HUDEP-2 (cell line): ENCODE results near the gene TNNI3K.

Source experiments
- DNase-seq, 76 experiments: peaks; one replicate each; lab custom pipeline; 2025; ENCODE audit not compliant: unreplicated experiment in 76 of 76; lab: John Stamatoyannopoulos, UW

The TNNI3K gene

DNA sequence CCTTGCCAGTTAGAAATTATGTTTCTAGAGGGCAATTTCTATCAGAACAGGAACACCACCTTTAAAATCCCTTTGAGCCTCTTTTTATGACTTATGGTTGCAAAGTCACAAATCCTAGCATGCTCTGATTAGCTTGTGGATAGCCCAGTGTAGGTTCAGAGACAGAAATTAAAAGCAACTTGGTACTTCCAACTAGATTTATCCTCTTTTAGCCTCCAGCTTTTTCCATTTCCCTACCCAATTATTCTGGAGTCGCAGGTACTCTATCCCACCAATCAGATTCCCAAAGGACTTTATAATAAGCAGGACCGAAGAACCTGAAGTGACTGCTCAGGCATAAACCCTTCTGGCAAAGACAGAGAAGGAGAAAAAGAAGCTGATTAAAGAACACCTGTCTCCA, 310.6 kb downstream of the TNNI3K start:
- no peak for DNase-seq

DNA sequence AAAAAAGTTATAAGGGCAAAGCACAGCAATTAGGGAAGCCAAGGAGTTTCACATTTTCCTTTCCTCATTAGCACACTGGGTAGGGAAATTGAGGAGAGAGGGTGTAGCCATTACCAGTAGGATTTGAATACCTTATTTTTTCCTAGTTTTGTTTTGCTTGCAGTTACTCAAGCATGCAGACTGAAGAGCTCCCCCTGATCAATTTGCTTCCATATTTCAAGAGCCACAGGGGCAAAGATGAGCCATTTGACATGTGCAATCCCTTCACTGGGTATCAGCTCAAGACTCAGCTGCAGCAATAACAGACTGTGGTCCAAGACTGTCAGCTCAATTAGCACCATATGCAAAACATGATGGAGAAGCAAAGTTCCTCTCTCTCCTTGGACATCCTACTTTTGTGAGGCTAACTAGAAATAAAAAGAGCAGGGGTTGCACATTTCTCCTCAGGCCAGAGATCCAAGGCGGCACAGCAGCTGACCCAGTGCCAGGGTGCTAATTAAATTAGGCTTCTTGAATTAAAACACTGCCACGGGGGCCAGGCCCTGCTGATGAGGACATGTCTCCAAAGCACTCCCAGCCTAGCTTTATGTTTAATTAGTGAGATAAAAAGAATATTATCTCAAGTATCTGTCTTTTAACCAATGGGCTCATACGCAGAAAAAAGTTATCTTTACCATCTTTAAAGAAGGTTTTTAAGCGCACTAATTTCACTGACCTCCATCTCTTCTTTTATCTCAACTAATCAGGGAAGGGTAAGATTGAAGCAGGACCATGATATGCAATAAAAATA, 314.0 kb downstream of the TNNI3K start:
- no peak for DNase-seq

DNA sequence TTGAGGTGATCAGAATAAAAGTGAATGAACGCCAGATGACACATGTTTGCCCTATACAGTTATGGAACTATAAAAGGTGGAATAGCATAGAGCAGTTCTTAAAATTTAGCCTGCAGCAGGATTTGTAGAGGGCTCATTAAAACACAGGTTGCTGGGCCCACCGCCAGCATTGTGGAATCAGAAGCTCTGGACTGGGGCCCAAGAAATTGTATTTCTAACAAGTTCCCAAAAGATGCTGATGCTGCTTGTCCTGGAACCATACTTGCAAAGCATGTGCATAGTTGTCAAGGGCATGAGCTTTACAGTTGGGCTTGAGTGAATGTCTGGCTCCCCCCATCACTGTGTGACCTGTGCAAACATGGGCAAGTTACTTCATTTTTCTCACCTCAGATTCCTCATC, 314.7 kb downstream of the TNNI3K start:
- no peak for DNase-seq

DNA sequence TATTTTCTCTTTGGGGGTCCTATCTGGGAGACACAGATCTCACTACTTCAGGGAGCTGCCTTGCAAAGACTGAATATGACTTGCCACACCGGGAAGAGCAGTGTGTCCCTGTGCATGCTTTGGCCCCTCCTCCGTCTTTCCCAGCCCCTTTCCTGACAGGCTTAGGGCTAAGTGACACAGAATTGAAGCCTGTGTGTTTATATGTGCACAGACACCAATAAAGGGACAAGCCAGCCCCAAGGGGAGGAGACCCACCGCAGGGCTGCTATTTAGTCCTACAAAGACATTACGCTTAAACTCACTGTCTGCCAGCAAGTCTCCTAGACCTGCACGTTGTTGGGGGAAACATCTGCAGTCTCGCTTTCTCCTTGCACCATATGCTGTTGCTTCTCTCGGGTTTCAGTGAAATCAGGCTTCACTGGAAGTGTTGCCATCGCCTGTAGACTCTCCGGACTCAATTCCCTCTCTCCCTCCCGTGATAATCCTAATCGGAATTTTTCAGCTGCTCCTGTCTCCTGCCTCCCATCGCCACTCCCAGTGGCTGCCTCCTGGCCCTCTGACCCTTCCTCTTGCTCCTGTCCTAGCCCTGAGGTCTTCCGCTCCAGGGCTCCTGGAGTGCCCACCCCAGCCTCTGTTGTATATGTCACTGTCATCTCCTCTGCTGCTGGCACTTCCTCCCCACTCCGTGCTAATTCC, 335.8 kb downstream of the TNNI3K start:
- no peak for DNase-seq

DNA sequence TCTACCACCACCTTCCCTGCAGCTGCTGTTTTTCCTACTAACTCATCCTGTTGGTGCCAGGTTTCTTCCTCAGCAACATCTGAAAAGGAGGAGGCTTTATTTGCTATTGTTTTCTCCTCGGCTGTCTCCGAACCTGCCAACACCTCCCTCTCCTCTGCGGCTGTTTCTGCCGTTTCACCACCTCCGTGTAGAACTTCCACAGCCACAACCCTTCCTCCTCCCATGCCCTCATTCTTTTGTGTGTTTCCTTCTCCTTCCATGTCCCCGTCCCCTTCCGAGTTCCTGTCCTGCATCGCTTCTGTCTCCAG, 336.3 kb downstream of the TNNI3K start:
- DNase-seq = no peak

DNA sequence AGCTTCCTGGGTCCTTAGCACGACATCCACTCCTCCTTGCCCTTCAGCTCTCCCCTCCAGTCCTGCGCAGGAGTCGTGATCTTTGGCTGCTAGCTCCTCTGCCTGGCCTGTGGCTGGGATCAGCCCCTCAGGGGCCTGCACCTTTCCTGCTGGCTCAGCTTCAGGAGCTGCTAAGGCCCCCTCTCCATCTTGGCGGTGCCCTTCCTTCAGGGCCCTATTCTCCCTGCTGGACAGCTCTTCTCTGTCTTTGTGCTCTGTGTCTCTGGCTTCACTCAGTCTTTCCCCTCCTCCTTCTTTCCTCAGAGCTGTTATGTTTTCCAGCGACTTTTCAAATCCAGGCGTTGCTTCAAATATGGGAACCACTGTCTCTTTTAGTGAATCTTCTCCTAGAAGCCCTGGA, 336.7 kb downstream of the TNNI3K start:
- DNase-seq = no peak

DNA sequence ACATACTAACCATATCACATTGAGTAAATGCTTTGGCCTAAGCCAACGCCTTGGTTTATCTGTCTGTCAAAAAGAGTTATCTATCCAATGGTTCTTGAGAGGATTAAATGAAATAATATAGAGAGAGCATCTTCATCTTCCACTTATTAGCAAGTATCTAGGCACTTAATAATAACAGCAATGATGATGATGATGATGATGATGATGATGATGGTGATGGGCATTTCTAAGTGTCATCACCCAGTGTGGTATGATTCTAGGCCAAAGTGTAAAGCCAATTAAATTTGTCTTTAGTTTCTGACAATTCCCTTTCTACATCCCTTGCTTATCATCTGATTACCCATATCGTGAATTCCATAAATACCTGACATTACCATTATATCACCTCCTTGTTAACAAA, 342.9 kb downstream of the TNNI3K start:
- DNase-seq = no peak

DNA sequence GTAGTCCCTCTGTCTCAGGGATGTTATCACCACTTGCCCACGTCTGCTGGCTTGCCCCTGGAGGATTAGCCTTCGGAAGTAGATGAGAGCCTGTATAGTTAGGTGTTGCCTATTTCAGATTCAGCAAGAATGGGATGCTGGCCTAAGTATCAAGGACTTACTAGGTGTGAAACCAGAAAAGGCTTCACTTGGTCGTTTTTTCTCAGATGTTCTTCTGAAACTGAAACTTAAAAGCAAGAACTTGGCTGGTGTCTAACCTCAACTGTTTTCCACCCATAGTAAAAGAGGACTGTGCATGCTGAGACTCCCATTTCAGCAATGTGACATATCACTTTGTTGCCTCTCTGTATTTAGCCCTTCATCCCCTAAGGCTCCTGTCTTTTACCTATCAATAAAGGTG, 344.2 kb downstream of the TNNI3K start:
- no peak for DNase-seq

DNA sequence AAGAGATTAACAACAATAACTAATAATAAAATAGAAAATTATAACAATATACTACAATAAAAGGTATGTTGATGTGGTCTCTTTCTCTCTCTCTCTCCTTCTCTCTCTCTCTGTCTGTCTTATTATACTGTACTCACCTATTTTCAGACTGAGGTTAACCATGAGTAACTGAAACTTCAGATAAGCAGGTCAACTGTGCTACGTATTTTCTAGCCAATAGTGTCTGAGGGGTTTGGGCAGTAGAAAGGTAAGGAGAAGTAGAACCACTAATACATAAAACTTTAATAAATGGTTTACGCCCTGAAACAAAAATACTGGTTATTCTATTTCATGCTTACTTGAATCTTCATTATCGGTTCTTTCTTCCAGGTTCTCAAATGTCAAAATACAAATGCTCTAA, 348.2 kb downstream of the TNNI3K start:
- DNase-seq = no peak

DNA sequence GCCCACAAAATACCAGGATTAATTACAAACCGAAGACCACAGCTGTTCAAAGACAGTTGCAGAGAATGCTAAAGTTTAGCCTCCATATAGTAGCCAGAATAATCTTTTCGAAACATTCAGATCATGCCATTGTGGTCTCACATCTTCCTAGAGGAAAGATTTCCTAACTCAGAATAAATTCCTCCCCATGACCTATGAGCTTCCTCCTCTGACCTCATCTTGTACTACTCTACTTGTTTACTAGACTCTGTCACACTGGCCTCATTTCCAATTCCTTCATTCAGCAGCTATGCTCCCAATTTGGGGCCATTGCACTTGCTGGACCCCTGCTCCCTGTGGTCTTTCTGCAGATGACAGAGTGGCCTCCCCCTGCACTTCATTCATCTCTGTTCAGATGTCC, 349.0 kb downstream of the TNNI3K start:
- DNase-seq = no peak

DNA sequence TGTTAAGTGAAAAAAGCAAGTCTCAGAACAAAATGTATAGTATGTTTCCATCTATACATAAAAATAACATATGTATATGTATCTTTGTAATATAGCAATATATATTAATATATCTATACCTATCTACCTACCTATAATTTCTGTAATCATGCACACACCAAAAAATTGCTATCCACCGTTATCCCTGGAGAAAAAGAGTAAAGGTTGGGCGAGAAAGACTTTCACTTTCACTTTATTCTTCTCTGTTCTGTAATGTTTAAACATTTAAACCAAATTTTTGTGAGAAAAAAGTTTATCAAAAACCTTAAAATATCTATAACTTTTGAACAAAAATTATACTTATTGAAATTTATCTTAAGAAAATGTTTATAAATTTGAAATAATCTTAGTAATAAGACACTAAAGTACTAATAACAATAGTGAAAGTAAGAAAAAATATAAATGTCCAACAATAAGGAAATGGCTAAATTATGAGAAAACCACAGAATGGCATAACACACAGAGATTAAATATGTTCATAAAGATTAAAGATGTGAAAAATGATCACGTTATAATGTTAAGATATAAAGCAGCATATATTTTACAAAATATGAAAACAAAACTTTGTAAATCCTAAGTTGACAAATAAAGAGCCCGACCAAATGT, 351.2 kb downstream of the TNNI3K start:
- no peak for DNase-seq

DNA sequence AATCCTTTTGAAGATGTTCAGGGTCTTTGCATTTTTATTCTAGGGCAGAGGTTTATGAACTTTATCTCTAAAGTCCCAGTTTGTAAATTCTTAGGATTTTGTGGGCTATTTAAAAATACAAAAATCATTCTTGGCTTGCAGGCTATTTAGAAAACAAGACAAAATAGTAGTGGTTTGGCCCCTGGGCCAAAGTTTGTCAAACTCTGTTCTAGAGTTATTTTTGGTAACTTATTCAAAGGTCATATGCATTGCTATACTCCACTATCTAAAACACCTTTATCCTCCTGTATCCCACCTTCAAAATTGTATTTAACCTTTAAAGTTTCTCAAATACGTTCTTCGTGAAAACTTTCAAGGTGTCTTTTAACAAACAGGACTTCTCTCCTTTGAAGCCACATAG, 352.7 kb downstream of the TNNI3K start:
- DNase-seq = no peak

DNA sequence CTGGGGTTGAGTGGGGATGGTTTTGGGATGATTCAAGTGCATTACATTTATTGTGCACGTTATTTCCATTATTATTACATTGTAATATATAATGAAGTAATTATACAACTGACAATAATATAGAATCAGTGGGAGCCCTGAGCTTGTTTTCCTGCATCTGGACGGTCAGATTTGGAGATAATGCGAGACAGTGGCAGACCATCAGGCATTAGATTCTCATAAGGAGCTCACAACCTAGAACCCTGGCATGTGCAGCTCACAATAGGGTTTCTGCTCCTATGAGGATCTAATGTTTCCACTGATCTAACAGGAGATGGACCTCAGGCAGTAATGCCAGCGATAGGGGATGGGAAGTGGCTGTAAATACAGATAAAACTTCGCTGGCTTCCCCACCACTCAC, 355.1 kb downstream of the TNNI3K start:
- no peak for DNase-seq

DNA sequence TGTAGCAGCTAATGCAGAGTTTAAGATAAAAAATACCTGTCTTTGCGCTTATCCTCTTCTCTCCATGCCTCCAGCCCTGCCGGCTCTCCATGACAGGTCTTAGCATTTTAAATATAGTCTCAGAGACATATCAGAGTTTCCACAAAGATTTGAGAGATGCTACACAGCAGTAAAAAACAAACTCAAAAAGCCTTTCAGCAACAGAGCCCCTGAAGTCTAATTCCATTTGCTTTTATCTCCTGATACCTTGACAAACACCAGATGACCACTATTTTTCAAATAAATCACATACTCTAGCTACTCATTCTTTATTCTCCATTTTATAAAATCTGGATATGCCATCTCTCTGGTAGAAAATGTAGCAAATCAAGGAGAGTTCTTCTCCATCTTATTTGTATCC, 356.8 kb downstream of the TNNI3K start:
- DNase-seq = no peak

DNA sequence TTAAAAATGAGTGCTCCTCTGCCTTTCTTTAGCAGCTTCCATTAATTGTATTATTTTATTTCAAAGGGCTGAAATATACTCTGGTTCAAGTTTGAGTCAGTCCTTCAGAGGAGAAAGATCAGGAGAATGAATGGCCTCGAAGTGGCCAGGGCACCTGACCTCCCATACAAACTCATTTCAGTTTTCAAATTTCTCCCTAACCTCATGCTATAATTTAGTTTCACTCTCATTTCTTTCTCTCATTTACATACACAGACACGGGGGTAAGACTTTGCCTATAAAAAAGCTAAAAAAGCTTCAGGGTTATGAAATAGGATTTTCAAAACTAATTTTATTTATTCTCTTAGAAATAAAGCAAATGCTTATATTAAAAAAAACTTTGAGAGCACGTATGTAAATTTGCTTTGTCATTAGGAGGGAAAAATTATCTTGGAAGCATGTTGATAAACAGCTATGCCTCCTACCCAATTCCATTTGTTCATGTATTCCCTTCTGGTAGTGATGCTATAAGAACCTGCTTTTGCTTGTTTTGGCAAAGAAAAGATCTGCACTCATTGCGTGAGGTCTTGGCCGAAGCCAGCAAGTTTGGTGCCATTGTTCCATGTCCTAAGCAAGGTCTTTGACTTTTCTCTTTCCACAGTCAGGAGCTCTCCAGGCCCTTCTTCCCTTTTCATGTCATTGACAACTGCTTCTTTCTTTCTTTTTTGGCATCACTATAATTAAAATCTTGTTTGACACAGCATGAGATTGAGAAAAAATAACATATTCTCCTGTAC, 357.6 kb downstream of the TNNI3K start:
- no peak for DNase-seq
